Measurements from ENCODE around the gene ATRIP. TPM values are rescaled to one million over a fixed set of nuclear protein-coding genes. Genes with fewer than 3 reads are reported as not detected.

The ATRIP gene
- polyA plus RNA-seq, 1 donor (not counting 4 experiments of a cell fraction or from before 2014, with no cell fraction given): 9.7 TPM

DNA sequence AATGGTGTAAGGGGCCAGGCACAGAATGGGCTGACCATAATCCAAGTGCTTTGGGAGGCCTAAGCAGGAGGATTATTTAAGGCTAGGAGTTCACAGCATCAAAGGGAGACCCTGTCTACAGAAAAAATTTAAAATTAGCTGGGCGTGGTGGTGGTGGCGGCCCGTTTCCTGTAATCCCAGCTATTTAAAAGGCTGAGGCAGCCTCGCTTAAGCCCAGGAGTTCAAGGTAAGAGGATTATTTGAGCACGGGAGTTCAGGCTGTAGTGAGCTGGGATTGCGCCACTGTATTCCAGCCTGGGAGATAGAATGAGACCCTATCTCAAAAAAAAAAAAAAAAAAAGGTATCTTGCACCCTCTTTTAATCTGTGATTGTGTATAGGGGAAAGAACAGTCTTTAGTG is 4.6 kb upstream of the ATRIP start:
- Histone ChIP-seq H3K27ac (ENCODE audit: control insufficient read depth, insufficient read depth, low read length) (peak overlapping the region; percentile 33), H3K4me2 (ENCODE audit: control insufficient read depth, extremely low read depth, insufficient read depth, low read depth, low read length) (peak overlapping the region; percentile 86), H4K20me1 (ENCODE audit: control insufficient read depth, extremely low read depth, insufficient read depth, low read length) (peaks cover 4% of the 10 kb centered on the region), H3K4me1 (ENCODE audit: control insufficient read depth, extremely low read depth, insufficient read depth, low read length) (peaks cover 21% of the 10 kb centered on the region), H2AFZ (ENCODE audit: control insufficient read depth, low read length) (no peak overlapping the region), H3K9ac (ENCODE audit: control insufficient read depth, extremely low read depth, insufficient read depth, low read length) (peak overlapping the region; percentile 92), H3K79me2 (ENCODE audit: control insufficient read depth, insufficient read depth, low read length) (peaks cover 44% of the 10 kb centered on the region), H3K4me3 (ENCODE audit: control insufficient read depth in 2 of 3, extremely low read depth in 1 of 3, insufficient read depth in 2 of 3, low read depth in 1 of 3, low read length in 3 of 3) (peak overlapping the region in 1 of 3 experiments; percentile 99), H3K27me3 (ENCODE audit: control insufficient read depth, extremely low read depth, insufficient read depth, low read length) (no peaks in the 10 kb centered on the region), H3K9me1 (ENCODE audit: control insufficient read depth, extremely low read depth, insufficient read depth, low read length) (peaks cover 3% of the 10 kb centered on the region), H3K36me3 (ENCODE audit: control insufficient read depth in 2 of 2, extremely low read depth in 1 of 2, insufficient read depth in 2 of 2, low read length in 2 of 2) (peaks cover 6 to 10% of the 10 kb centered on the region in 2 experiments), H3K9me3 (ENCODE audit: control insufficient read depth, low read depth, low read length) (no peaks in the 10 kb centered on the region)
- FAIRE-seq: no peak
- TF ChIP-seq CTCF (optimal IDR thresholded peaks at IDR 0.05 in 1 of 3, IDR thresholded peaks at IDR 0.05 in 1 of 3, conservative IDR thresholded peaks at IDR 0.05 in 1 of 3; ENCODE audit: extremely low read depth in 1 of 3, insufficient read depth in 2 of 3, low read length in 3 of 3): no peak
- TF ChIP-seq EZH2 (IDR thresholded peaks at IDR 0.05; ENCODE audit: low read length): no peak
- dilution Hi-C loops (cut with MboI; ENCODE audit: extremely low pct_ligation_motif_present, low sequenced_read_pairs): loop anchor here (25.0 kb wide), 1 partner anchor 180 kb away; no protein-coding TSS in a partner anchor
- no peak for DNase-seq (ENCODE audit: low read depth, low spot score)

DNA sequence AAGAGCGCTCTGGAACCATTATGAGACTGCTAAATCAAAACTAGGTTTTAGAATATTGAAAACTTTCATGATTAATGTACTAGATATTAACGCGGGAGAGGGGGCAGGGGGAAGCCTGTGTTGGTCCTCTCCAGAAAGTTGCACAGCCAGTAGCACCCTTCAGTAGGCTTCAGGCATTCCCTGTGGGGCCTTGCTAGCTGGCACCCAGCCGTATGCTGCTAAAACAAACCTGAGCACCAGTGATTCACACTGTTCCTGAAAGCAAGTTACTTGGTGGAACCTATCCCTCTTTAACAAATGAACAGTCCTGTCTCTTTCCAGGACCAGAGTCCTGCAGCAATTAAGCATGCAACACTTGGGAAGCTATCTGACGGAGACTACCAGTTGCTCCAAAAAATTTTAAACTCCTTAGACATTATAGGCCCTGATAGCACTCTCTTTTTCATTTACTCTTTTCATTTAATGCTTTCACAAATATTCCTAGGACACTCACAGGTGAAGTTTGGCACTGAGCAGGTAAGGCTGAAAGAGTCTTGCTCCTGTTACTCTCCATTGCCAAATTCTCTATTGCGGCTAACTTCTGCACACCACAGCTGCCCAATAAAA is 1.2 kb upstream of the ATRIP start:
- no peak overlapping the region for H3K9ac ChIP-seq (ENCODE audit: control insufficient read depth, extremely low read depth, insufficient read depth, low read length)
- dilution Hi-C loops (cut with MboI; ENCODE audit: extremely low pct_ligation_motif_present, low sequenced_read_pairs): loop anchor here (25.0 kb wide), 1 partner anchor 183 kb away; no protein-coding TSS in a partner anchor
- peaks cover 3% of the 10 kb centered on the region for H3K9me1 ChIP-seq (ENCODE audit: control insufficient read depth, extremely low read depth, insufficient read depth, low read length)
- no peak overlapping the region for H2AFZ ChIP-seq (ENCODE audit: control insufficient read depth, low read length)
- peaks cover 27% of the 10 kb centered on the region for H3K4me1 ChIP-seq (ENCODE audit: control insufficient read depth, extremely low read depth, insufficient read depth, low read length)
- H4K20me1 ChIP-seq (ENCODE audit: control insufficient read depth, extremely low read depth, insufficient read depth, low read length): peaks cover 4% of the 10 kb centered on the region
- peak overlapping the region; percentile 77 for H3K27ac ChIP-seq (ENCODE audit: control insufficient read depth, insufficient read depth, low read length)
- H3K27me3 ChIP-seq (ENCODE audit: control insufficient read depth, extremely low read depth, insufficient read depth, low read length): no peaks in the 10 kb centered on the region
- no peak for FAIRE-seq
- peaks cover 6 to 13% of the 10 kb centered on the region in 2 experiments for H3K36me3 ChIP-seq (ENCODE audit: control insufficient read depth in 2 of 2, extremely low read depth in 1 of 2, insufficient read depth in 2 of 2, low read length in 2 of 2)
- H3K79me2 ChIP-seq (ENCODE audit: control insufficient read depth, insufficient read depth, low read length): peaks cover 46% of the 10 kb centered on the region
- peak overlapping the region; percentile 99 for H3K4me2 ChIP-seq (ENCODE audit: control insufficient read depth, extremely low read depth, insufficient read depth, low read depth, low read length)
- DNase-seq (ENCODE audit: low read depth, low spot score): no peak
- H3K4me3 ChIP-seq (ENCODE audit: control insufficient read depth in 2 of 3, extremely low read depth in 1 of 3, insufficient read depth in 2 of 3, low read depth in 1 of 3, low read length in 3 of 3): peak overlapping the region in 1 of 3 experiments; percentile 93
- H3K9me3 ChIP-seq (ENCODE audit: control insufficient read depth, low read depth, low read length): no peaks in the 10 kb centered on the region
- no peak for TF ChIP-seq EZH2 (IDR thresholded peaks at IDR 0.05; ENCODE audit: low read length)
- TF ChIP-seq CTCF (optimal IDR thresholded peaks at IDR 0.05 in 1 of 3, IDR thresholded peaks at IDR 0.05 in 1 of 3, conservative IDR thresholded peaks at IDR 0.05 in 1 of 3; ENCODE audit: extremely low read depth in 1 of 3, insufficient read depth in 2 of 3, low read length in 3 of 3): no peak
